Left ventricle myocardium inferior (tissue), 1 donor: ENCODE results near the gene PPP4R4. TPM values are rescaled to one million over a fixed set of nuclear protein-coding genes. Genes with fewer than 3 reads are reported as not detected.

ENCODE experiments used
- DNase-seq: peaks from one replicate; pipeline ENCODE4 v3.0.0-alpha.2; 2020
- H3K27ac ChIP-seq: fragments of 200-600 bp; replicated peaks from 2 replicates; pipeline ENCODE4 v1.8.0; 2021
- H3K27me3 ChIP-seq: fragments of 200-600 bp; 2 replicates; pipeline ENCODE4 v1.8.0; 2021; ENCODE audit warnings: low read depth
- H3K36me3 ChIP-seq: fragments of 200-600 bp; 2 replicates; pipeline ENCODE4 v1.8.0; 2021
- H3K4me1 ChIP-seq: fragments of 200-600 bp; 2 replicates; pipeline ENCODE4 v1.8.0; 2021
- H3K4me3 ChIP-seq: fragments of 200-600 bp; 2 replicates; pipeline ENCODE4 v1.8.0; 2021; ENCODE audit warnings: mild to moderate bottlenecking, moderate library complexity
- H3K9me3 ChIP-seq: fragments of 200-600 bp; replicated peaks from 2 replicates; pipeline ENCODE4 v1.8.0; 2021
- CTCF ChIP-seq: fragments of 200-600 bp; IDR thresholded peaks from 2 replicates; pipeline ENCODE4 v1.8.0; 2021; ENCODE audit warnings: antibody characterized with exemption, mild to moderate bottlenecking, borderline replicate concordance
- intact Hi-C: fragments of 100-400 bp; cut with micrococcal nuclease; formaldehyde crosslinking; loops from one replicate; pipeline ENCODE4 v1.11.0; 2022
- total RNA-seq: library from RNA; stranded (reverse); fragmentation: NEBNext Ultra II Directional; extraction: Animal tissue kit (Norgen Biotek cat#: 25700); gene quantifications from one replicate; pipeline ENCODE4 v1.2.1, GENCODE V29; 2021
- donor health status: DM: no; HTN: yes; CAD: no; lungs with severe emphysema.

Gene PPP4R4
- total RNA-seq, 1 donor from 2014 or later: not detected

GRCh38 chr14:94158239-94158883 is 15.8 kb upstream of the PPP4R4 start:
- no peak for TF ChIP-seq CTCF
- H3K9me3 ChIP-seq: no peaks in the 10 kb centered on the region
- intact Hi-C loops: no loop called here
- no peak overlapping the region for H3K27ac ChIP-seq
- no peak for DNase-seq
- H3K4me1 ChIP-seq: peaks cover 11% of the 10 kb centered on the region
- H3K27me3 ChIP-seq: peaks cover 18% of the 10 kb centered on the region
- H3K4me3 ChIP-seq: no peak overlapping the region
- H3K36me3 ChIP-seq: no peaks in the 10 kb centered on the region

- no peaks in the 10 kb centered on the region for H3K9me3 ChIP-seq
- H3K27me3 ChIP-seq: peaks cover 23% of the 10 kb centered on the region
- TF ChIP-seq CTCF: no peak
- peaks cover 11% of the 10 kb centered on the region for H3K4me1 ChIP-seq
- H3K4me3 ChIP-seq: no peak overlapping the region
- no peak for DNase-seq
- no peaks in the 10 kb centered on the region for H3K36me3 ChIP-seq
- no peak overlapping the region for H3K27ac ChIP-seq
- intact Hi-C loops: no loop called here
Observed at GRCh38 chr14:94161058-94161457, 13.1 kb upstream of the PPP4R4 start.

- H3K36me3 ChIP-seq: no peaks in the 10 kb centered on the region
- H3K4me1 ChIP-seq: peaks cover 11% of the 10 kb centered on the region
- H3K4me3 ChIP-seq: no peak overlapping the region
- TF ChIP-seq CTCF: no peak
- H3K9me3 ChIP-seq: no peaks in the 10 kb centered on the region
- H3K27me3 ChIP-seq: peaks cover 20% of the 10 kb centered on the region
- no peak for DNase-seq
- no peak overlapping the region for H3K27ac ChIP-seq
- intact Hi-C loops: no loop called here
Observed at GRCh38 chr14:94161981-94162380, 12.1 kb upstream of the PPP4R4 start.

- no peak overlapping the region for H3K27ac ChIP-seq
- H3K36me3 ChIP-seq: no peaks in the 10 kb centered on the region
- H3K27me3 ChIP-seq: peaks cover 23% of the 10 kb centered on the region
- DNase-seq: no peak
- TF ChIP-seq CTCF: no peak
- H3K9me3 ChIP-seq: no peaks in the 10 kb centered on the region
- intact Hi-C loops: no loop called here
- H3K4me1 ChIP-seq: peaks cover 11% of the 10 kb centered on the region
- H3K4me3 ChIP-seq: no peak overlapping the region
Observed at GRCh38 chr14:94162466-94162865, 11.7 kb upstream of the PPP4R4 start.

- intact Hi-C loops: no loop called here
- Histone ChIP-seq H3K4me1 (peaks cover 11% of the 10 kb centered on the region), H3K36me3 (no peaks in the 10 kb centered on the region), H3K27ac (no peak overlapping the region), H3K9me3 (no peaks in the 10 kb centered on the region), H3K27me3 (peaks cover 23% of the 10 kb centered on the region), H3K4me3 (no peak overlapping the region)
- no peak for DNase-seq
- TF ChIP-seq CTCF: no peak
Observed at GRCh38 chr14:94163796-94164195, 10.3 kb upstream of the PPP4R4 start.
